OCI-LY3 (cell line): Measurements from ENCODE around the gene SMC1B.

ENCODE experiments used
- EZH2phosphoT487 ChIP-seq: fragments of 200-600 bp; shearing (Covaris generic); IDR thresholded peaks from 2 replicates; pipeline ENCODE4 v1.6.1; 2018; ENCODE audit warnings: antibody characterized with exemption, mixed run types, low read depth
- TF ChIP-seq, protein P1 (sequence below): fragments of 200-600, 300-600 bp; sonication (generic); IDR thresholded peaks from 2 replicates; pipeline ENCODE4 v1.5.1; 2014; ENCODE audit warnings: antibody characterized with exemption, low read length, low read depth

DNA sequence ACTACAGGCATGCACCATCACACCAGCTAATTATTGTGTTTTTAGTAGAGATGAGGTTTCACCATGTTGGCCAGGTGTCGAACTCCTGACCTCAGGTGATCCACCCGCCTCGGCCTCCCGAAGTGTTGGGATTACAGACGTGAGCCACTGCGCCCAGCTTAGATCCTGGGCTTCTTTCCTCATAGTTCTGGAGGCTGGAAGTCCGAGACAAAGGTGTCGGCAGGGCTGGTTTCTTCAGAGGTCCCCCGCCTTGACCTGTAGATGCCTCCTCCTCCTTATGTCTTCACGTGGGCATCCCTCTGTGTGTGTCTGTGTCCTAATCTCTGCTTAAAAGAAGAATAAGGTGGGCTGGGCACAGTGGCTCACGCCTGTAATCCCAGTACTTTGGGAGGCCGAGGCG is 45.1 kb upstream of the SMC1B start:
- TF ChIP-seq, protein P1, sequence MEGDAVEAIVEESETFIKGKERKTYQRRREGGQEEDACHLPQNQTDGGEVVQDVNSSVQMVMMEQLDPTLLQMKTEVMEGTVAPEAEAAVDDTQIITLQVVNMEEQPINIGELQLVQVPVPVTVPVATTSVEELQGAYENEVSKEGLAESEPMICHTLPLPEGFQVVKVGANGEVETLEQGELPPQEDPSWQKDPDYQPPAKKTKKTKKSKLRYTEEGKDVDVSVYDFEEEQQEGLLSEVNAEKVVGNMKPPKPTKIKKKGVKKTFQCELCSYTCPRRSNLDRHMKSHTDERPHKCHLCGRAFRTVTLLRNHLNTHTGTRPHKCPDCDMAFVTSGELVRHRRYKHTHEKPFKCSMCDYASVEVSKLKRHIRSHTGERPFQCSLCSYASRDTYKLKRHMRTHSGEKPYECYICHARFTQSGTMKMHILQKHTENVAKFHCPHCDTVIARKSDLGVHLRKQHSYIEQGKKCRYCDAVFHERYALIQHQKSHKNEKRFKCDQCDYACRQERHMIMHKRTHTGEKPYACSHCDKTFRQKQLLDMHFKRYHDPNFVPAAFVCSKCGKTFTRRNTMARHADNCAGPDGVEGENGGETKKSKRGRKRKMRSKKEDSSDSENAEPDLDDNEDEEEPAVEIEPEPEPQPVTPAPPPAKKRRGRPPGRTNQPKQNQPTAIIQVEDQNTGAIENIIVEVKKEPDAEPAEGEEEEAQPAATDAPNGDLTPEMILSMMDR: no peak
- no peak for TF ChIP-seq EZH2phosphoT487
